H9 (cell line): Measurements from ENCODE around the gene ZNF562. TPM values are rescaled to one million over a fixed set of nuclear protein-coding genes. Genes with fewer than 3 reads are reported as not detected.

Experiments used
- DNase-seq: peaks from one replicate; pipeline ENCODE4 v3.0.0-alpha.2; 2017
- H2AFZ ChIP-seq: one replicate; pipeline ENCODE4 v1.6.1; 2013; ENCODE audit warnings: mild to moderate bottlenecking, low read length, control low read depth, moderate library complexity
- H2AK5ac ChIP-seq: 2 replicates; pipeline ENCODE4 v1.6.1; 2013; ENCODE audit warnings: low read length, control low read depth, mixed read lengths; ENCODE audit not compliant: insufficient read length
- H2BK120ac ChIP-seq: one replicate; pipeline ENCODE4 v1.6.1; 2013; ENCODE audit warnings: low read depth, mild to moderate bottlenecking, low read length, control low read depth, inconsistent platforms; ENCODE audit not compliant: poor library complexity, severe bottlenecking
- H2BK12ac ChIP-seq: 2 replicates; pipeline ENCODE4 v1.6.1; 2013; ENCODE audit warnings: low read length, control low read depth, mixed read lengths, low read depth; ENCODE audit not compliant: insufficient read length
- H2BK15ac ChIP-seq: 2 replicates; pipeline ENCODE4 v1.6.1; 2013; ENCODE audit warnings: low read depth, low read length, control low read depth
- H2BK20ac ChIP-seq: one replicate; pipeline ENCODE4 v1.6.1; 2013; ENCODE audit warnings: low read depth, mild to moderate bottlenecking, low read length, control low read depth, inconsistent platforms; ENCODE audit not compliant: poor library complexity, severe bottlenecking
- H2BK5ac ChIP-seq: 2 replicates; pipeline ENCODE4 v1.6.1; 2013; ENCODE audit warnings: low read length, control low read depth, mixed read lengths; ENCODE audit not compliant: insufficient read length
- H3K14ac ChIP-seq: 2 replicates; pipeline ENCODE4 v1.6.1; 2013; ENCODE audit warnings: low read length, control low read depth; ENCODE audit not compliant: insufficient read depth
- H3K18ac ChIP-seq: 2 replicates; pipeline ENCODE4 v1.6.1; 2013; ENCODE audit warnings: low read depth, mild to moderate bottlenecking, mixed read lengths, low read length, control low read depth; ENCODE audit not compliant: insufficient read length
- H3K23ac ChIP-seq: 2 replicates; pipeline ENCODE4 v1.6.1; 2013; ENCODE audit warnings: low read length, control low read depth, mixed read lengths, low read depth; ENCODE audit not compliant: insufficient read length
- H3K23me2 ChIP-seq: 2 replicates; pipeline ENCODE4 v1.6.1; 2013; ENCODE audit warnings: low read depth, mild to moderate bottlenecking, mixed read lengths, low read length, control low read depth; ENCODE audit not compliant: insufficient read length, poor library complexity, severe bottlenecking
- H3K27ac ChIP-seq: 2 replicates; pipeline ENCODE4 v1.5.1; 2013; ENCODE audit warnings: low read length, control low read depth, mixed read lengths, low read depth; ENCODE audit not compliant: insufficient read length
- H3K27me3 ChIP-seq: 2 replicates; pipeline ENCODE4 v1.6.1; 2013; ENCODE audit warnings: low read length, control low read depth, inconsistent platforms; ENCODE audit not compliant: insufficient read depth
- H3K4ac ChIP-seq: 2 replicates; pipeline ENCODE4 v1.6.1; 2013; ENCODE audit warnings: low read depth, mild to moderate bottlenecking, control low read depth, inconsistent platforms, low read length, moderate library complexity
- H3K4me1 ChIP-seq: 2 replicates; pipeline ENCODE4 v1.6.1; 2013; ENCODE audit warnings: low read length, control low read depth, inconsistent platforms; ENCODE audit not compliant: insufficient read depth
- H3K4me2 ChIP-seq: 2 replicates; pipeline ENCODE4 v1.6.1; 2013; ENCODE audit warnings: low read length, control low read depth, mixed read lengths; ENCODE audit not compliant: insufficient read length, insufficient read depth
- H3K56ac ChIP-seq: 2 replicates; pipeline ENCODE4 v1.6.1; 2013; ENCODE audit warnings: low read depth, mild to moderate bottlenecking, mixed read lengths, low read length, control low read depth; ENCODE audit not compliant: insufficient read length
- H3K79me1 ChIP-seq: 2 replicates; pipeline ENCODE4 v1.6.1; 2013; ENCODE audit warnings: low read depth, mild to moderate bottlenecking, moderate library complexity, low read length, control low read depth, inconsistent platforms; ENCODE audit not compliant: insufficient read depth, poor library complexity, severe bottlenecking
- H3K79me2 ChIP-seq: 2 replicates; pipeline ENCODE4 v1.6.1; 2013; ENCODE audit warnings: low read length, control low read depth, inconsistent platforms; ENCODE audit not compliant: insufficient read depth
- H3K9ac ChIP-seq: 2 replicates; pipeline ENCODE4 v1.6.1; 2013; ENCODE audit warnings: low read length, control low read depth, mixed read lengths; ENCODE audit not compliant: insufficient read length; ENCODE audit errors: extremely low read depth
- H3K9me3 ChIP-seq: one replicate; pipeline ENCODE4 v1.6.1; 2013; ENCODE audit warnings: low read depth, low read length, inconsistent platforms; ENCODE audit not compliant: control insufficient read depth
- H3T11ph ChIP-seq: one replicate; pipeline ENCODE4 v1.6.1; 2013; ENCODE audit warnings: mild to moderate bottlenecking, low read length, control low read depth, inconsistent platforms
- H4K20me1 ChIP-seq: one replicate; pipeline ENCODE4 v1.6.1; 2013; ENCODE audit not compliant: control insufficient read depth, insufficient read length, insufficient read depth
- H4K5ac ChIP-seq: 2 replicates; pipeline ENCODE4 v1.6.1; 2013; ENCODE audit warnings: low read depth, mild to moderate bottlenecking, mixed read lengths, low read length, control low read depth; ENCODE audit not compliant: insufficient read length
- H4K8ac ChIP-seq: replicated peaks from 2 replicates; pipeline ENCODE4 v1.6.1; 2013; ENCODE audit warnings: low read length, control low read depth, mixed read lengths, low read depth; ENCODE audit not compliant: insufficient read length
- H4K91ac ChIP-seq: 2 replicates; pipeline ENCODE4 v1.6.1; 2013; ENCODE audit warnings: low read depth, mild to moderate bottlenecking, moderate library complexity, mixed read lengths, low read length, control low read depth; ENCODE audit not compliant: insufficient read length
- H3K27ac Mint-ChIP-seq, 3 experiments: 2 replicates in 2 of 3; 3 replicates in 1 of 3; pipeline ENCODE4 v1.8.0; 2020 to 2021; ENCODE audit warnings: mixed read lengths in 3 of 3, mild to moderate bottlenecking in 1 of 3, moderate library complexity in 1 of 3
- H3K27me3 Mint-ChIP-seq: 2 replicates; pipeline ENCODE4 v1.8.0; 2021; ENCODE audit warnings: low read depth, mild to moderate bottlenecking, moderate library complexity, mixed read lengths
- H3K36me3 Mint-ChIP-seq, 3 experiments: 2 replicates in 2 of 3; 3 replicates in 1 of 3; pipeline ENCODE4 v1.8.0; 2020 to 2021; ENCODE audit warnings: low read depth in 3 of 3, mixed read lengths in 3 of 3; ENCODE audit not compliant: insufficient read depth in 1 of 3
- H3K4me1 Mint-ChIP-seq, 2 experiments: 2 replicates each; pipeline ENCODE4 v1.8.0; 2020; ENCODE audit warnings: mixed read lengths in 2 of 2
- H3K4me3 Mint-ChIP-seq, 2 experiments: 2 replicates in 1 of 2; 3 replicates in 1 of 2; pipeline ENCODE4 v1.8.0; 2020 to 2021; ENCODE audit warnings: mild to moderate bottlenecking in 2 of 2, mixed read lengths in 2 of 2, moderate library complexity in 1 of 2
- H3K9me3 Mint-ChIP-seq, 2 experiments: 2 replicates in 1 of 2; 3 replicates in 1 of 2; pipeline ENCODE4 v1.8.0; 2020; ENCODE audit warnings: mild to moderate bottlenecking in 2 of 2, mixed read lengths in 2 of 2, moderate library complexity in 1 of 2
- CTCF ChIP-seq: fragments of 200-600 bp; sonication (generic); conservative IDR thresholded peaks from 3 replicates; pipeline ENCODE4 v1.8.0; 2021; ENCODE audit warnings: antibody characterized with exemption, mild to moderate bottlenecking
- WGBS: extraction: QIAGEN DNeasy Blood & Tissue Kit; methylation state at CpG from one replicate; pipeline ENCODE4 v1.1.7; 2013; ENCODE audit warnings: missing lambda C conversion rate, low lambda C conversion rate, mixed read lengths; ENCODE audit not compliant: insufficient read length; ENCODE audit errors: extremely low coverage; 5-methylcytosine and 5-hydroxymethylcytosine counted together
- total RNA-seq: library from RNA; stranded (reverse); gene quantifications from 2 replicates; pipeline ENCODE4 v1.2.1, GENCODE V29; 2021

Gene ZNF562
- total RNA-seq, 1 experiment from 2014 or later: 15.7 TPM

GRCh38 chr19:9720541-9720940, 45.6 kb upstream of the ZNF562 start:
- Histone ChIP-seq H3K56ac (no peak overlapping the region), H2BK12ac (no peak overlapping the region), H2AFZ (no peak overlapping the region), H2BK20ac (no peak overlapping the region), H4K20me1 (no peaks in the 10 kb centered on the region), H3T11ph (no peak overlapping the region), H3K18ac (no peak overlapping the region), H3K4ac (no peak overlapping the region), H3K9me3 (peaks cover 8% of the 10 kb centered on the region), H3K79me2 (no peaks in the 10 kb centered on the region), H3K27ac (no peak overlapping the region), H2BK5ac (no peak overlapping the region), H3K27me3 (no peaks in the 10 kb centered on the region), H2BK15ac (no peak overlapping the region), H3K4me2 (no peak overlapping the region), H4K8ac (no peak overlapping the region), H3K9ac (no peak overlapping the region), H3K79me1 (no peaks in the 10 kb centered on the region), H4K91ac (no peak overlapping the region), H3K4me1 (no peaks in the 10 kb centered on the region; the same call in 1 of the 2 replicates), H2BK120ac (no peak overlapping the region), H2AK5ac (no peak overlapping the region), H3K23me2 (no peaks in the 10 kb centered on the region), H3K14ac (no peak overlapping the region), H3K23ac (no peak overlapping the region), H4K5ac (no peak overlapping the region)
- WGBS: no CpG with 5 or more reads among the region's 4 CpGs
- TF ChIP-seq CTCF: no peak
- H3K27me3 Mint-ChIP-seq: no peaks in the 10 kb centered on the region; the same call in 1 of the 2 replicates
- peaks cover 52 to 76% of the 10 kb centered on the region in 2 experiments for H3K9me3 Mint-ChIP-seq
- DNase-seq: no peak
- peaks cover 14 to 24% of the 10 kb centered on the region in 2 experiments for H3K4me1 Mint-ChIP-seq
- H3K36me3 Mint-ChIP-seq: peaks cover 0 to 10% (median 7%) of the 10 kb centered on the region in 3 experiments; a peak in 3 of 7 replicates
- H3K27ac Mint-ChIP-seq: no peak overlapping the region
- H3K4me3 Mint-ChIP-seq: no peak overlapping the region
